HepG2 (cell line): ENCODE results near the gene VPS4B. TPM values are rescaled to one million over a fixed set of nuclear protein-coding genes. Genes with fewer than 3 reads are reported as not detected.

Experiments used
- ELK4 ChIP-seq: sonication (generic); formaldehyde crosslinking; IDR thresholded peaks from 2 replicates; pipeline ENCODE4 v1.9.0; 2021; ENCODE audit warnings: missing genetic modification reagents, borderline replicate concordance
- FOXO4 ChIP-seq: sonication (generic); formaldehyde crosslinking; conservative IDR thresholded peaks from 2 replicates; pipeline ENCODE4 v1.8.1; 2023; ENCODE audit warnings: missing genetic modification reagents
- HDAC1 ChIP-seq: sonication (generic); formaldehyde crosslinking; IDR thresholded peaks from 2 replicates; pipeline ENCODE4 v1.5.1; 2020; ENCODE audit warnings: mild to moderate bottlenecking, missing genetic modification reagents
- IRF1 ChIP-seq: sonication (generic); formaldehyde crosslinking; IDR thresholded peaks from 2 replicates; pipeline ENCODE4 v1.4.0; 2020; ENCODE audit warnings: low read depth, mild to moderate bottlenecking, missing genetic modification reagents
- IRF9 ChIP-seq: sonication (generic); formaldehyde crosslinking; IDR thresholded peaks from 2 replicates; pipeline ENCODE4 v1.8.0; 2022; ENCODE audit warnings: missing genetic modification reagents, mild to moderate bottlenecking, borderline replicate concordance
- KLF9 ChIP-seq: IDR thresholded peaks from 2 replicates; pipeline ENCODE4 v1.6.1; 2016; ENCODE audit warnings: low read depth
- MXD4 ChIP-seq: IDR thresholded peaks from 2 replicates; pipeline ENCODE4 v1.6.1; 2016; ENCODE audit warnings: mild to moderate bottlenecking, missing biosample characterization, missing genetic modification reagents
- NFYC ChIP-seq: IDR thresholded peaks from 2 replicates; pipeline ENCODE4 v1.6.1; 2016; ENCODE audit warnings: missing genetic modification reagents, missing compliant biosample characterization
- RFXAP ChIP-seq: sonication (generic); formaldehyde crosslinking; IDR thresholded peaks from 2 replicates; pipeline ENCODE4 v1.4.0; 2020; ENCODE audit warnings: missing genetic modification reagents, borderline replicate concordance
- RXRB ChIP-seq: IDR thresholded peaks from 2 replicates; pipeline ENCODE4 v1.6.1; 2016; ENCODE audit warnings: borderline replicate concordance, missing genetic modification reagents, missing compliant biosample characterization
- TSC22D2 ChIP-seq: sonication (generic); formaldehyde crosslinking; IDR thresholded peaks from 2 replicates; pipeline ENCODE4 v1.5.1; 2020; ENCODE audit warnings: missing genetic modification reagents, mild to moderate bottlenecking, borderline replicate concordance
- USF2 ChIP-seq, 2 experiments: sonication (generic) in 1 of 2; formaldehyde crosslinking in 1 of 2; IDR thresholded peaks; 2 replicates each; pipeline versions ENCODE4 v1.5.1 to v1.6.1; 2011 to 2020; ENCODE audit warnings: borderline replicate concordance in 1 of 2, low read depth in 1 of 2, low read length in 1 of 2, mild to moderate bottlenecking in 1 of 2, missing genetic modification reagents in 1 of 2, moderate library complexity in 1 of 2
- ZBTB21 ChIP-seq: sonication (generic); formaldehyde crosslinking; IDR thresholded peaks from 2 replicates; pipeline ENCODE4 v1.4.0; 2020; ENCODE audit warnings: missing genetic modification reagents
- ZNF691 ChIP-seq: sonication (generic); formaldehyde crosslinking; IDR thresholded peaks from 2 replicates; pipeline ENCODE4 v1.4.0; 2020; ENCODE audit warnings: missing genetic modification reagents, low read depth, mild to moderate bottlenecking, borderline replicate concordance
- polyA plus RNA-seq, 8 experiments: library from polyadenylated mRNA; depleted of rRNA in 3 of 8; stranded (reverse) in 7 of 8; unstranded in 1 of 8; fragments of >200 nt; fragmentation: Illumina TruSeq in 4 of 8; extraction: Trizol in 4 of 8; gene quantifications; 2 replicates each; pipeline versions ENCODE4 v1.2.1 to v1.2.3, GENCODE V29; 2011 to 2016; ENCODE audit warnings: low read depth in 4 of 8, missing spikeins in 1 of 8, mixed read lengths in 1 of 8; ENCODE audit not compliant: insufficient read depth in 1 of 8
- total RNA-seq, 5 experiments: library from RNA; depleted of rRNA; stranded (reverse); fragments of >200 nt; fragmentation: Illumina TruSeq; extraction: Trizol; gene quantifications; 2 replicates each; pipeline ENCODE4 v1.2.3, GENCODE V29; 2016; ENCODE audit warnings: low read depth in 1 of 5

VPS4B gene
- total and polyA plus RNA-seq, 2 of the 13 experiments (the other 11 are each of a cell fraction or from before 2014, with no cell fraction given) = 12.8 to 25.9 TPM

- TF ChIP-seq USF2 (IDR thresholded peaks at IDR 0.05; ENCODE audit: low read depth, low read length) (no peak), USF2 (CRISPR knock-in tag; IDR thresholded peaks at IDR 0.05; ENCODE audit: borderline replicate concordance) (peak; percentile 77; the same call in 1 of the 2 replicates), TSC22D2 (CRISPR knock-in tag) (peak; percentile 77), ELK4 (CRISPR knock-in tag) (peak; percentile 41; the same call in 1 of the 2 replicates), IRF9 (CRISPR knock-in tag) (peak; percentile 52; the same call in 1 of the 2 replicates), RXRB (CRISPR knock-in tag) (peak; percentile 57; the same call in 1 of the 2 replicates), IRF1 (CRISPR knock-in tag) (peak; percentile 89; the same call in 1 of the 2 replicates), FOXO4 (no peak), MXD4 (CRISPR knock-in tag) (peak; percentile 39; the same call in 1 of the 2 replicates), ZBTB21 (CRISPR knock-in tag) (no peak), KLF9 (CRISPR knock-in tag) (peak; percentile 83; the same call in 1 of the 2 replicates), NFYC (CRISPR knock-in tag) (peak; percentile 54), ZNF691 (CRISPR knock-in tag) (peak; percentile 42; the same call in 1 of the 2 replicates), RFXAP (peak; percentile 83; the same call in 1 of the 2 replicates), HDAC1 (CRISPR knock-in tag) (0 out of 2 replicates have a peak, but pooled peaks have one; percentile 29)
These were observed 55.0 kb downstream of the VPS4B start, which contains the start of gene KDSR (continued) for GRCh38 chr18:63367053-63367953.
